Heart right ventricle (tissue), 16 donors: Measurements from ENCODE around the gene CISTR. TPM values are rescaled to one million over a fixed set of nuclear protein-coding genes. Genes with fewer than 3 reads are reported as not detected.

Experiments used
- ATAC-seq, 8 donors: fragments of 200-7000 bp; cut with Tn5 transposase; one replicate each; pipeline ENCODE4 v1.9.1; 2020; ENCODE audit warnings: mild to moderate bottlenecking in 8 of 8, moderate library complexity in 8 of 8, moderate number of reproducible peaks in 1 of 8
- DNase-seq, 2 donors: peaks; one replicate each; pipeline ENCODE4 v3.0.0-alpha.2; 2020
- H3K27ac ChIP-seq, 10 donors: fragments of 200-600 bp; sonication (generic) in 2 of 10; one replicate each; pipeline versions ENCODE4 v1.5.0 to v1.8.0; 2020 to 2022; ENCODE audit warnings: mild to moderate bottlenecking in 3 of 10
- H3K27me3 ChIP-seq, 7 donors: fragments of 200-600 bp; one replicate each; pipeline ENCODE4 v1.8.0; 2021 to 2022; ENCODE audit warnings: mild to moderate bottlenecking in 2 of 7
- H3K36me3 ChIP-seq, 9 donors: fragments of 200-600 bp; sonication (generic) in 1 of 9; one replicate each; pipeline versions ENCODE4 v1.5.0 to v1.8.0; 2020 to 2022; ENCODE audit warnings: mild to moderate bottlenecking in 2 of 9
- H3K4me1 ChIP-seq, 9 donors: fragments of 200-600 bp; sonication (generic) in 1 of 9; one replicate each; pipeline versions ENCODE4 v1.5.0 to v1.8.0; 2020 to 2022; ENCODE audit warnings: mild to moderate bottlenecking in 4 of 9
- H3K4me3 ChIP-seq, 10 donors: fragments of 200-600 bp; sonication (generic) in 2 of 10; one replicate each; pipeline versions ENCODE4 v1.5.0 to v1.8.0; 2020 to 2022; ENCODE audit warnings: mild to moderate bottlenecking in 7 of 10, moderate library complexity in 2 of 10
- H3K9me3 ChIP-seq, 11 donors: fragments of 200-600 bp in 10 of 11; sonication (generic) in 2 of 11; one replicate each; pipeline versions ENCODE4 v1.5.0 to v1.8.0; 2013 to 2022; ENCODE audit warnings: mild to moderate bottlenecking in 2 of 11, control low read depth in 1 of 11, moderate library complexity in 1 of 11
- WGBS, 2 donors: extraction: QIAGEN DNeasy Blood & Tissue Kit; methylation state at CpG; one replicate each; pipeline ENCODE4 v1.1.7; 2013; ENCODE audit warnings: inconsistent platforms in 1 of 2; 5-methylcytosine and 5-hydroxymethylcytosine counted together
- intact Hi-C, 10 donors: fragments of 100-400 bp; cut with DNase I; formaldehyde crosslinking; loops; one replicate each; pipeline versions ENCODE4 v1.11.1 to v1.14.2; 2022
- polyA plus RNA-seq, 2 donors: library from polyadenylated mRNA; stranded (reverse); fragments of 200-250 nt; gene quantifications; one replicate each; pipeline ENCODE4 v1.2.3, GENCODE V29; 2013
- total RNA-seq, 10 donors: library from RNA; stranded (reverse); fragmentation: NEBNext Ultra II Directional in 3 of 10; extraction: Animal tissue kit (Norgen Biotek cat#: 25700) in 3 of 10; gene quantifications; one replicate each; pipeline versions ENCODE4 v1.2.1 to v1.2.4, GENCODE V29; 2021 to 2023
- TF ChIP-seq, protein P1 (sequence below), 9 donors: fragments of 200-600 bp; sonication (generic) in 2 of 9; IDR thresholded peaks; one replicate each; pipeline versions ENCODE4 v1.5.0 to v1.8.0; 2021 to 2022; ENCODE audit warnings: antibody characterized with exemption in 9 of 9, mild to moderate bottlenecking in 5 of 9, moderate library complexity in 1 of 9
- donor health status: Arrhythmogenic right ventricular cardiomyopathy.
- donor health status: ischemic (EF 13 %, LVEDD 7.1; RV severe dilation, severe dysfunction).
- donor health status: healthy with polysubstance abuse.
- donor health status: DM: no; HTN: yes; CAD: no.
- donor health status: DM: no; HTN: no; CAD: no.
- donor health status: ischemic (EF 25% LVEDD 6.9; RV normal size, moderate dysfunction).
- donor health status: ischemic (EF 25% LVEDD 5.7; RV mildly dilated, moderate dysfunction).
- donor health status: healthy.
- donor health status: DM: yes; HTN: yes; CAD: no.
- donor health status: Ischemic cardiomyopathy.
- donor health status: ischemic (EF 35%, LVEDD 5.7; RV mildly dilated, moderate dysfunction).
- donor health status: nonischemic (EF 11% LVEDD 7.7; RV severe dilation, severe dysfunction).
- donor health status: DM: yes; HTN: yes; CAD: no.
- donor health status: PGD.
- donor health status: ischemic (EF 29% LVEDD 5.4; RV normal size, mild dysfunction).
- donor health status: nonischemic (EF 23%, LVEDD 6.1; RV moderate dilation, normal function).

The CISTR gene
- total and polyA plus RNA-seq, 12 donors = 0.16 to 3.6 (median 2.6) TPM; not detected in 1

DNA sequence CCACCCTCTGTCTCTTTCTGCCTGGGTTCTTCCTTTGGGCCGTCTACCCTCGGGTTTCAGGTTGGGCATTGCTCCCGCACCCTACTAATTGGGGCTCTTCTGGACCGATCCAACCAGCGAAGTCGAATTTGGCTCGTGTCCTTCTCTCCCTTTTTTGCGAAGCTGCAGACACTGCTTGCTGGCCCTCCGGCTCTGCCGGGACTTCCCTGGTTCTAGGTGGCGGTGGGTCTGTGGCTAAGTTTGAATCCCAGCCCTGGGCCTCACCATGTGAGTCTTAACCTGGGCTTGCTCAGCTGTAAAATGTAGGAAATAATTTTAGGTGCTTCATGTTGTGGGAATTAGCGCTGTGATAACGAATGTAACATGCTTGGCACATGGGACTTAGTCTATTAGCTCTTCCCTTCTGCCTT lies 418 bp upstream of the CISTR start:
- intact Hi-C loops = no loop called here
- H3K36me3 ChIP-seq = no peaks in the 10 kb centered on the region
- ATAC-seq (peak in 1 of 8 donors; percentile 4), DNase-seq (no peak)
- TF ChIP-seq, protein P1, sequence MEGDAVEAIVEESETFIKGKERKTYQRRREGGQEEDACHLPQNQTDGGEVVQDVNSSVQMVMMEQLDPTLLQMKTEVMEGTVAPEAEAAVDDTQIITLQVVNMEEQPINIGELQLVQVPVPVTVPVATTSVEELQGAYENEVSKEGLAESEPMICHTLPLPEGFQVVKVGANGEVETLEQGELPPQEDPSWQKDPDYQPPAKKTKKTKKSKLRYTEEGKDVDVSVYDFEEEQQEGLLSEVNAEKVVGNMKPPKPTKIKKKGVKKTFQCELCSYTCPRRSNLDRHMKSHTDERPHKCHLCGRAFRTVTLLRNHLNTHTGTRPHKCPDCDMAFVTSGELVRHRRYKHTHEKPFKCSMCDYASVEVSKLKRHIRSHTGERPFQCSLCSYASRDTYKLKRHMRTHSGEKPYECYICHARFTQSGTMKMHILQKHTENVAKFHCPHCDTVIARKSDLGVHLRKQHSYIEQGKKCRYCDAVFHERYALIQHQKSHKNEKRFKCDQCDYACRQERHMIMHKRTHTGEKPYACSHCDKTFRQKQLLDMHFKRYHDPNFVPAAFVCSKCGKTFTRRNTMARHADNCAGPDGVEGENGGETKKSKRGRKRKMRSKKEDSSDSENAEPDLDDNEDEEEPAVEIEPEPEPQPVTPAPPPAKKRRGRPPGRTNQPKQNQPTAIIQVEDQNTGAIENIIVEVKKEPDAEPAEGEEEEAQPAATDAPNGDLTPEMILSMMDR (IDR thresholded peaks at IDR 0.05) = no peak
- H3K27me3 ChIP-seq = peaks cover 4 to 84% (median 33%) of the 10 kb centered on the region in 7 donors
- H3K4me1 ChIP-seq = peaks cover 0 to 43% (median 20%) of the 10 kb centered on the region in 9 donors
- peak overlapping the region in 8 of 10 donors; percentile 39 to 67 (median 62) for H3K4me3 ChIP-seq
- peak overlapping the region in 6 of 10 donors; percentile 28 to 66 (median 62) for H3K27ac ChIP-seq
- WGBS, 2 donors = 36 to 58% methylated on average over 13 of the region's 13 CpGs
- H3K9me3 ChIP-seq = no peaks in the 10 kb centered on the region

DNA sequence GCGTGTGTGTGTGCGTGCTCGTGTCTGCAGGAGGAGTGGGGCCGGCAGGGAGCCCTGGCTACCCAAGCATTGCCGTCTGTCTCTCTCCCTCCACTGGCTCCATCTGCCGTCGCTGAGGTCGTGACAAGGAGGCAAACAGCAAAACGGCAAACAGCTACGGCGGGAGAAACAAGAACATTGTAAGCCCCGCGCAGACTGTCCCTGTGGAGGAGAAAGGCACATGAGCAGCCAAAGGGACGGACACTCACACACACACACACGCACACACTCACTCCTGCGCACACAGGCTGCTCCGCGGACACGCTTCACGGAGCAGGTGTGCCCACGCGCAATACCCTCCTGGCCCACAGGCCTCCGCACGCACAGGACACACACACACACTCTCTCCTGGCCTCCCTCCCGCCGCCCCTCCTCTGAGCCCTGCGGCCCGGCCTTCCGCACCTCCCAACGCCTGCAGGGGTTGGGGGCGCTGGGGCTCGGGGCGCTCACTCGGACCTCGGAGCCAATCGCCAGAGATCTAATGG lies 905 bp downstream of the CISTR start:
- DNase-seq = peak; percentile 35 to 53
- Histone ChIP-seq H3K4me3 (peak overlapping the region; percentile 39 to 67 (median 62)), H3K36me3 (no peaks in the 10 kb centered on the region), H3K9me3 (no peaks in the 10 kb centered on the region), H3K27ac (peak overlapping the region in 6 of 10 donors; percentile 28 to 66 (median 62)), H3K4me1 (peaks cover 0 to 43% (median 18%) of the 10 kb centered on the region in 9 donors), H3K27me3 (peaks cover 4 to 88% (median 35%) of the 10 kb centered on the region in 7 donors)
- WGBS, 2 donors = 3% methylated on average over 34 to 36 of the region's 36 CpGs
- TF ChIP-seq, protein P1 (IDR thresholded peaks at IDR 0.05) = no peak
- ATAC-seq = peak in 7 of 8 donors; percentile 16 to 51 (median 30)
- intact Hi-C loops = no loop called here

DNA sequence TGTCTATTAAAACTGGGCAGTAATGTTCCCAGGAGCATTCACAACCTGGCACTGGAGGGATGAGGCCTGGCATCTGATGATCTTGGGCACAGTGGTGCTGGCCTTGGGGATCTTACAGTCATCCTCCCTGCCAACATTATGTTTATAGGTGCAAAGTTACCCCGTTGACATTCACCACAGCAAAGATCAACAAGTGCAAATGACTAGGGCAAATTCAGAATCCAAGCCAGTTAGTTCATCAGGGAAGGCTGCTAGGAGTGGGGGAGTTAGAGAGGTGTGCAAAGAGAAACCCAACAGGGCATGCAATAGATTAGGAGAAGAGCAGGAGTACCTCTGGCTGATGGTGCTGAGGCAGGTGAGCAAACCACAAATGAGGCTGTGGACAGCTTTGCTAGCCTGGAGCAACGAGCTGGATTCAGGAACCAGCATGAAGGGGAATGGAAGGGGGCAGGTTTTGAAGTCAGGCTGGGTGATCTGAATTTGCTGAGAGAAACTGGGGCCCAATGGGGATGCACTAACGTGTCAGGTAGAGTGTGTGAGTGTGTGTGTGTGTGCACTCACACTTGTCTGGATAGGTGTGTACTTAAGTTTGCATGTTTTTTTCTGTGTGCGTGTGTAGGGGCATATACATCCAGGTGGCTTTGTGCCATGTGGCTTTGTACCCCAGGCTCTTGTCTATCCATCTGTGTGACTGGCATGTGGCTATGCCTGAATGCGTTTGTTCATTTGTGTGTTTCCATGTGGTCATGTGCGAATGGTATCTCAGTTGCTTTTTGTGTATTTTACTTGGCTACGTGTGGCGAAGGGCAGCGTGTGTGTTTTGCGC lies 1.6 kb downstream of the CISTR start:
- peak overlapping the region in 5 of 10 donors; percentile 61 to 67 (median 63) for H3K4me3 ChIP-seq
- H3K9me3 ChIP-seq = no peaks in the 10 kb centered on the region
- H3K27me3 ChIP-seq = peaks cover 4 to 85% (median 35%) of the 10 kb centered on the region in 7 donors
- H3K36me3 ChIP-seq = no peaks in the 10 kb centered on the region
- no peak overlapping the region for H3K27ac ChIP-seq
- H3K4me1 ChIP-seq = peaks cover 0 to 36% (median 18%) of the 10 kb centered on the region in 9 donors
- no peak for DNase-seq
- no peak for ATAC-seq
- WGBS, 2 donors = 49 to 57% methylated on average over 10 of the region's 10 CpGs
- TF ChIP-seq, protein P1 (IDR thresholded peaks at IDR 0.05) = no peak
- intact Hi-C loops = loop anchor here in 3 of 10 donors (5.0 to 10.0 kb wide), 2 partner anchors 205 to 208 kb away; no protein-coding TSS in a partner anchor

DNA sequence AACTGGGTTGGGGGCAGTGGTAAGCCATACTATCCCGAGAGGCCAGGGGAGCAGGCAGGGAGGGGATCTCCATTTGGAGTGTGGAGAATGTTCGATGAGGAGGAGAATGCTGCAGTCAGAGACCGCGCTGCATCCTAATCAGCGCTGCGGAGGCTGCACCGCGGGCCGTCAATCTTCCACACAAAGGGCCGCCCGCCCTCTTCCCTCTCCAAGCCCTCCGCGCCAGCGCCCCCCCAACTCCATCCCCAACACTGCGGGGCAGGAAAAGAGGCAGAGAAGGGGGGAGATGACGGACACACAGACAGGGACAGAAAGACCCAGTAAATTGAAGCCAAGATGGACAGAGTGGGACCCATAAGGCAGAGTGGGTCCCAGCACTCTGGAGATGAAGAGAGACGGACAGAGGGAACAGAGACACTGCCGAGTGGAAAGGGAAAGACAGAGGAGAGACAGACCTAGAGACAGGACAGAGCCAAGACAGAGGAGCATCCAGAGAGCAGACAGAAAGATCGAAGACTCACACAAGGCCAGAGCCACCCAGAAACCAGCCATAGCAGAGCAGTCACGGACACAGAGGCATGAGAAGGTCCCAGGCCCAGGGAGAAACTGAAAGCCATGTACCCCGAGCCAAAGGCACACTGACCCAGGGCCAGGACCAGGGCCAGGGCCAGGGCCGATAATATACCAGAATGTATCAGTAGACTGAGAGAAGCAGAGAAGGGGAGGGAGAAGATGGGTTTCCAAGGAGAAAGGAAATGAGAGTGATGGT lies 3.5 kb downstream of the CISTR start:
- intact Hi-C loops = loop anchor here in 3 of 10 donors (5.0 to 10.0 kb wide), 2 partner anchors 203 to 206 kb away; no protein-coding TSS in a partner anchor
- ATAC-seq (no peak), DNase-seq (no peak)
- TF ChIP-seq, protein P1 (IDR thresholded peaks at IDR 0.05) = no peak
- Histone ChIP-seq H3K4me3 (no peak overlapping the region), H3K4me1 (peaks cover 0 to 31% (median 14%) of the 10 kb centered on the region in 9 donors), H3K27me3 (peaks cover 4 to 86% (median 49%) of the 10 kb centered on the region in 7 donors), H3K27ac (no peak overlapping the region), H3K36me3 (no peaks in the 10 kb centered on the region), H3K9me3 (no peaks in the 10 kb centered on the region)
- WGBS, 2 donors = 47 to 55% methylated on average over 22 of the region's 22 CpGs
